Neural cell (in vitro differentiated cells): ENCODE data around the gene HYCC1. TPM values are rescaled to one million over a fixed set of nuclear protein-coding genes. Genes with fewer than 3 reads are reported as not detected.
"Not testable (repeated sequence)": the region's sequence is repeated elsewhere in the genome, so short reads cannot be mapped to it uniquely, and the experiment has no call there.

Source experiments
- H2AFZ ChIP-seq: fragments of 200-600, 300-800 bp; sonication (generic), shearing (Covaris generic); 2 replicates; pipeline ENCODE4 v1.6.0; 2014; ENCODE audit warnings: low read depth, mild to moderate bottlenecking, antibody characterized with exemption, low read length, moderate library complexity
- H3F3A ChIP-seq: fragments of 200-600 bp; shearing (Covaris generic); 2 replicates; pipeline ENCODE4 v1.6.1; 2016; ENCODE audit warnings: mild to moderate bottlenecking, moderate library complexity, mixed read lengths, antibody characterized with exemption, low read length; ENCODE audit not compliant: insufficient read depth, poor library complexity, severe bottlenecking
- H3K27ac ChIP-seq: fragments of 200-600, 300-800 bp; sonication (generic), shearing (Covaris generic); 2 replicates; pipeline ENCODE4 v1.5.1; 2014; ENCODE audit warnings: mild to moderate bottlenecking, low read length, moderate library complexity
- H3K27me3 ChIP-seq: fragments of 300-800, 200-600 bp; sonication (generic), shearing (Covaris generic); 2 replicates; pipeline ENCODE4 v1.6.0; 2014; ENCODE audit warnings: mild to moderate bottlenecking, low read depth, low read length, moderate library complexity; ENCODE audit not compliant: insufficient read depth
- H3K36me3 ChIP-seq: fragments of 300-800, 200-600 bp; sonication (generic), shearing (Covaris generic); 2 replicates; pipeline ENCODE4 v1.5.1; 2014; ENCODE audit warnings: mild to moderate bottlenecking, antibody characterized with exemption, low read length, moderate library complexity; ENCODE audit not compliant: insufficient read depth
- H3K4me2 ChIP-seq: fragments of 300-800, 200-600 bp; sonication (generic), shearing (Covaris generic); 2 replicates; pipeline ENCODE4 v1.6.0; 2014; ENCODE audit warnings: mild to moderate bottlenecking, low read length
- H3K4me3 ChIP-seq: fragments of 300-800, 200-600 bp; sonication (generic), shearing (Covaris generic); 2 replicates; pipeline ENCODE4 v1.5.1; 2014; ENCODE audit warnings: mild to moderate bottlenecking, low read length, moderate library complexity
- H3K79me2 ChIP-seq: fragments of 200-600 bp; shearing (Covaris generic); replicated peaks from 2 replicates; pipeline ENCODE4 v1.6.0; 2014; ENCODE audit warnings: mild to moderate bottlenecking, low read length, moderate library complexity; ENCODE audit not compliant: insufficient read depth
- H3K9ac ChIP-seq: fragments of 300-800, 200-600 bp; sonication (generic), shearing (Covaris generic); 2 replicates; pipeline ENCODE4 v1.6.1; 2016; ENCODE audit warnings: mild to moderate bottlenecking, low read length, mixed read lengths
- H3K9me2 ChIP-seq: fragments of 200-600 bp; shearing (Covaris generic); 2 replicates; pipeline ENCODE4 v1.6.1; 2016; ENCODE audit warnings: mild to moderate bottlenecking, low read length, mixed read lengths; ENCODE audit not compliant: insufficient read depth
- H3K9me3 ChIP-seq: fragments of 200-600, 300-800 bp; sonication (generic), shearing (Covaris generic); 2 replicates; pipeline ENCODE4 v1.6.1; 2016; ENCODE audit warnings: mild to moderate bottlenecking, mixed run types, low read length, moderate library complexity, mixed read lengths
- H4K20me1 ChIP-seq: fragments of 200-600 bp; shearing (Covaris generic); 2 replicates; pipeline ENCODE4 v1.6.1; 2016; ENCODE audit warnings: mild to moderate bottlenecking, mixed run types; ENCODE audit not compliant: insufficient read depth
- EP300 ChIP-seq: fragments of 450-650 bp; conservative IDR thresholded peaks from 2 replicates; pipeline ENCODE4 v1.6.1; 2014; ENCODE audit warnings: antibody characterized with exemption, mild to moderate bottlenecking, moderate library complexity; ENCODE audit not compliant: poor library complexity, severe bottlenecking
- EZH2 ChIP-seq: fragments of 200-600, 300-800 bp; shearing (Covaris generic), sonication (generic); IDR thresholded peaks from 2 replicates; pipeline ENCODE4 v1.6.1; 2014; ENCODE audit warnings: antibody characterized with exemption, low read length, borderline replicate concordance, mild to moderate bottlenecking; ENCODE audit not compliant: insufficient read depth, poor library complexity, severe bottlenecking
- MXI1 ChIP-seq: fragments of 450-650 bp; conservative IDR thresholded peaks from 2 replicates; pipeline ENCODE4 v1.6.1; 2014; ENCODE audit warnings: antibody characterized with exemption, mild to moderate bottlenecking; ENCODE audit not compliant: poor library complexity, severe bottlenecking
- POLR2AphosphoS5 ChIP-seq: IDR thresholded peaks from 2 replicates; pipeline ENCODE4 v1.6.1; 2012
- RAD21 ChIP-seq: fragments of 450-650 bp; conservative IDR thresholded peaks from 2 replicates; pipeline ENCODE4 v1.6.1; 2014; ENCODE audit warnings: antibody characterized with exemption, mild to moderate bottlenecking, moderate library complexity
- SMC3 ChIP-seq: fragments of 450-650 bp; conservative IDR thresholded peaks from 2 replicates; pipeline ENCODE4 v1.6.1; 2014; ENCODE audit warnings: antibody characterized with exemption, mild to moderate bottlenecking, moderate library complexity; ENCODE audit not compliant: poor library complexity
- TAF1 ChIP-seq: IDR thresholded peaks from 2 replicates; pipeline ENCODE4 v1.6.1; 2012; ENCODE audit warnings: low read depth
- polyA plus RNA-seq: library from polyadenylated mRNA; depleted of rRNA; stranded (reverse); fragments of >200 nt; gene quantifications from 2 replicates; pipeline ENCODE4 v1.2.3, GENCODE V29; 2014
- TF ChIP-seq, protein P1 (sequence below): IDR thresholded peaks from 2 replicates; pipeline ENCODE4 v1.6.1; 2012; ENCODE audit warnings: borderline replicate concordance
- TF ChIP-seq, protein P2 (sequence below): fragments of 450-650 bp; IDR thresholded peaks from 2 replicates; pipeline ENCODE4 v1.5.1; 2014; ENCODE audit warnings: antibody characterized with exemption, mild to moderate bottlenecking, moderate library complexity; ENCODE audit not compliant: poor library complexity, severe bottlenecking

Gene HYCC1
- polyA plus RNA-seq, 1 donor from 2014 or later: 12.3 TPM

DNA sequence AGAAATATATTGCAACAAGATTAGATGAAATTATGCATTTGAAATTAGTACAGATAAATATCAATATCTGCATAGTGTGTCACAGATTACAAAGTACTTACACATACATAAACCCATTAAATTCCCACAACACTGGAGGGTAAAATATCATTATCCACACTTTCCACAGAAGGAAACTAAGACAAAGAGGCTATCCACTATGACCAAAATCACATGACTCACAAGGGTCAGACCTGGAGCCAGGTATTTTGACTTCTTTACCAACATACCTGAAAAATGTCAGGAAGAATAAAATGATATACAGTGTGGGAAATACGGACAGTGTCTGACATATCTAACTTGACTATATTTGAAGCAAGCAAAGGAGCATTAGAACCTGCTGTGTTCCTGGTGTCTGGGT is 34.1 kb downstream of the HYCC1 start:
- H3K9me2 ChIP-seq: no peaks in the 10 kb centered on the region
- no peak overlapping the region for H3K4me2 ChIP-seq
- H3K9me3 ChIP-seq: no peaks in the 10 kb centered on the region
- no peaks in the 10 kb centered on the region for H3K36me3 ChIP-seq
- no peaks in the 10 kb centered on the region for H4K20me1 ChIP-seq
- TF ChIP-seq, protein P1, sequence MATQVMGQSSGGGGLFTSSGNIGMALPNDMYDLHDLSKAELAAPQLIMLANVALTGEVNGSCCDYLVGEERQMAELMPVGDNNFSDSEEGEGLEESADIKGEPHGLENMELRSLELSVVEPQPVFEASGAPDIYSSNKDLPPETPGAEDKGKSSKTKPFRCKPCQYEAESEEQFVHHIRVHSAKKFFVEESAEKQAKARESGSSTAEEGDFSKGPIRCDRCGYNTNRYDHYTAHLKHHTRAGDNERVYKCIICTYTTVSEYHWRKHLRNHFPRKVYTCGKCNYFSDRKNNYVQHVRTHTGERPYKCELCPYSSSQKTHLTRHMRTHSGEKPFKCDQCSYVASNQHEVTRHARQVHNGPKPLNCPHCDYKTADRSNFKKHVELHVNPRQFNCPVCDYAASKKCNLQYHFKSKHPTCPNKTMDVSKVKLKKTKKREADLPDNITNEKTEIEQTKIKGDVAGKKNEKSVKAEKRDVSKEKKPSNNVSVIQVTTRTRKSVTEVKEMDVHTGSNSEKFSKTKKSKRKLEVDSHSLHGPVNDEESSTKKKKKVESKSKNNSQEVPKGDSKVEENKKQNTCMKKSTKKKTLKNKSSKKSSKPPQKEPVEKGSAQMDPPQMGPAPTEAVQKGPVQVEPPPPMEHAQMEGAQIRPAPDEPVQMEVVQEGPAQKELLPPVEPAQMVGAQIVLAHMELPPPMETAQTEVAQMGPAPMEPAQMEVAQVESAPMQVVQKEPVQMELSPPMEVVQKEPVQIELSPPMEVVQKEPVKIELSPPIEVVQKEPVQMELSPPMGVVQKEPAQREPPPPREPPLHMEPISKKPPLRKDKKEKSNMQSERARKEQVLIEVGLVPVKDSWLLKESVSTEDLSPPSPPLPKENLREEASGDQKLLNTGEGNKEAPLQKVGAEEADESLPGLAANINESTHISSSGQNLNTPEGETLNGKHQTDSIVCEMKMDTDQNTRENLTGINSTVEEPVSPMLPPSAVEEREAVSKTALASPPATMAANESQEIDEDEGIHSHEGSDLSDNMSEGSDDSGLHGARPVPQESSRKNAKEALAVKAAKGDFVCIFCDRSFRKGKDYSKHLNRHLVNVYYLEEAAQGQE: no peak
- TF ChIP-seq SMC3: no peak
- no peak for TF ChIP-seq POLR2AphosphoS5
- no peak for TF ChIP-seq MXI1
- H3K27me3 ChIP-seq: no peaks in the 10 kb centered on the region
- H3K9ac ChIP-seq: no peak overlapping the region
- no peaks in the 10 kb centered on the region for H3K79me2 ChIP-seq
- no peak overlapping the region for H3K27ac ChIP-seq
- H3K4me3 ChIP-seq: no peak overlapping the region
- no peak overlapping the region for H2AFZ ChIP-seq
- H3F3A ChIP-seq: no peaks in the 10 kb centered on the region

DNA sequence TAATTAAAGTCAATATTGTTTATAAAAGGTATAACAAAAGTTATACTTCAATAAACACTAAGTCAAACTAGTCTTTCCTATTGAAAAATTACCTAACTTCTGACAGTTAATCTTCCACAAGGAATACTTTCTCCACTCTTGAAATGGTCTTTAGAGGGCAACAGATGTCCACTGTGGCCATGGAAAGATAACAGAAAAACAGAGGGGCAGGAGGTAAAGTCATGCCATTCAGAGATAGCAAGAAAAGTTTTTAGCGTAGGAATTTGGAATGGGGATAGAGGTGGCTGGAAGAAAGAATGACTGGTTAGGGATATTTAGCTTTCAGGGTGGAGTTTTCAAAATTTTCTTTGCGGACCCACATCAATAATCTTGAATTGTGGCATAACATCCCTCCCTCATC is 34.7 kb downstream of the HYCC1 start:
- no peak overlapping the region for H3K9ac ChIP-seq
- no peaks in the 10 kb centered on the region for H3F3A ChIP-seq
- no peak for TF ChIP-seq POLR2AphosphoS5
- H4K20me1 ChIP-seq: no peaks in the 10 kb centered on the region
- H3K4me2 ChIP-seq: no peak overlapping the region
- no peaks in the 10 kb centered on the region for H3K9me3 ChIP-seq
- no peak overlapping the region for H3K27ac ChIP-seq
- no peaks in the 10 kb centered on the region for H3K79me2 ChIP-seq
- no peaks in the 10 kb centered on the region for H3K36me3 ChIP-seq
- H2AFZ ChIP-seq: no peak overlapping the region
- no peaks in the 10 kb centered on the region for H3K27me3 ChIP-seq
- H3K9me2 ChIP-seq: no peaks in the 10 kb centered on the region
- no peak overlapping the region for H3K4me3 ChIP-seq

DNA sequence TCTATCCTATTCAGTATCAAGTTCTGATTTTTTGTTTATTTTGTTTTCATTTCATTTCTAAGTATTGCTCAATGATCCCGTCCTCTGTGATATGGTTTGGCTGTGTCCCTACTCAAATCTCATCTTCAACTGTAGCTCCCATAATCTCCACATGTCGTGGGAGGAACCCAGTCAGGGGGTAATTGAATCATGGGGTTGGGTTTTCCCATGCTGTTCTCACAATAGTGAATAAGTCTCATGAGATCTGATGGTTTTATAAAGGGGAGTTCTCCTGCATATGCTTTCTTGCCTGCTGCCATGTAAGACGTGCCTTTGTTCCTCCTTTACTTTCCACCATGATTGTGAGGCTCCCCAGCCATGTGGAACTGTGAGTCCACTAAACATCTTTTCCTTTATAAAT is 39.3 kb downstream of the HYCC1 start:
- not testable (repeated sequence) for H2AFZ ChIP-seq, H3K9me2 ChIP-seq, H3K36me3 ChIP-seq, H3K4me2 ChIP-seq, H3K79me2 ChIP-seq, H3F3A ChIP-seq, H3K27me3 ChIP-seq, H3K4me3 ChIP-seq, H3K27ac ChIP-seq, H3K9me3 ChIP-seq, H4K20me1 ChIP-seq, H3K9ac ChIP-seq

DNA sequence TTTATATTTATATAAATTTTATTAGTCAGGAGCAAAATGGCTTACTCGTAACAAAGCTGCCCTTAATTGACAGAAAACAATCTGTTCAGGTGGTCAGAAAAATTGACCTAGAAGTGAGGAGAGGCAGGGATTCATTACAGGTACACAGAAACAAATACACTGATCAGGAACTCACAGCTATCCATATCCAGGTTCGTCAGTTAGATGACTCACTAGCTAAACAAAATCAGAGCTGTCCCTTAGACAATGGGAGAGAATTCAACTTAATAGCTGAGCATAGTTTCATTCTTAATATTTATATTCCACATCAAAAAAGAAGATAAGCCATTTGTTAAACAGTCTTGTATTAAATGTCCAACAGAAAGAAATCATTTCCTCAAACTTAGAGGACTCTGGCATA is 41.7 kb downstream of the HYCC1 start:
- H3K79me2 ChIP-seq: no peaks in the 10 kb centered on the region
- H3K36me3 ChIP-seq: no peaks in the 10 kb centered on the region
- TF ChIP-seq EZH2 (no peak), POLR2AphosphoS5 (no peak), RAD21 (no peak), EP300 (no peak), MXI1 (no peak), SMC3 (no peak), TAF1 (no peak)
- TF ChIP-seq, protein P1: no peak
- TF ChIP-seq, protein P2, sequence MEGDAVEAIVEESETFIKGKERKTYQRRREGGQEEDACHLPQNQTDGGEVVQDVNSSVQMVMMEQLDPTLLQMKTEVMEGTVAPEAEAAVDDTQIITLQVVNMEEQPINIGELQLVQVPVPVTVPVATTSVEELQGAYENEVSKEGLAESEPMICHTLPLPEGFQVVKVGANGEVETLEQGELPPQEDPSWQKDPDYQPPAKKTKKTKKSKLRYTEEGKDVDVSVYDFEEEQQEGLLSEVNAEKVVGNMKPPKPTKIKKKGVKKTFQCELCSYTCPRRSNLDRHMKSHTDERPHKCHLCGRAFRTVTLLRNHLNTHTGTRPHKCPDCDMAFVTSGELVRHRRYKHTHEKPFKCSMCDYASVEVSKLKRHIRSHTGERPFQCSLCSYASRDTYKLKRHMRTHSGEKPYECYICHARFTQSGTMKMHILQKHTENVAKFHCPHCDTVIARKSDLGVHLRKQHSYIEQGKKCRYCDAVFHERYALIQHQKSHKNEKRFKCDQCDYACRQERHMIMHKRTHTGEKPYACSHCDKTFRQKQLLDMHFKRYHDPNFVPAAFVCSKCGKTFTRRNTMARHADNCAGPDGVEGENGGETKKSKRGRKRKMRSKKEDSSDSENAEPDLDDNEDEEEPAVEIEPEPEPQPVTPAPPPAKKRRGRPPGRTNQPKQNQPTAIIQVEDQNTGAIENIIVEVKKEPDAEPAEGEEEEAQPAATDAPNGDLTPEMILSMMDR: no peak

More for the DNA sequence above, 41.7 kb downstream of the HYCC1 start:
- Histone ChIP-seq H2AFZ (no peak overlapping the region), H3K27me3 (no peaks in the 10 kb centered on the region), H4K20me1 (no peaks in the 10 kb centered on the region), H3K9ac (no peak overlapping the region), H3K4me2 (no peak overlapping the region), H3F3A (no peaks in the 10 kb centered on the region), H3K9me2 (no peaks in the 10 kb centered on the region), H3K4me3 (no peak overlapping the region), H3K27ac (no peak overlapping the region), H3K9me3 (no peaks in the 10 kb centered on the region)
